ENCODE data around the gene SLC25A19. TPM values are rescaled to one million over a fixed set of nuclear protein-coding genes. Genes with fewer than 3 reads are reported as not detected.

The SLC25A19 gene
- total RNA-seq, 1 experiment from 2014 or later: 29.0 TPM

- intact Hi-C loops (cut with micrococcal nuclease; ENCODE audit: unreplicated experiment) (no loop called here), in situ Hi-C loops (cut with HindIII; ENCODE audit: low pct_unique_long_range_greater_than_20kb, low sequenced_read_pairs) (no loop called here)
- peaks cover 5% of the 10 kb centered on the region for H3K4me1 ChIP-seq (ENCODE audit: control insufficient read depth, insufficient read depth, low read length)
- POLR2A ChIA-PET: interaction anchor here (0.9 to 1.7 kb wide), 2 partner anchors 19 to 90 kb away, joined by 5 to 9 read pairs; partner anchors contain the start of gene MIF4GD
- no TSS peak for BruUV-seq (replicated peaks)
- CTCF ChIA-PET: interaction anchor here (0.6 to 2.4 kb wide), 3 partner anchors 16 to 50 kb away, joined by 3 to 11 read pairs (median 11); partner anchors contain the start of gene MIF4GD
- ATAC-seq (peak; percentile 5; the same call in 1 of the 2 replicates), DNase-seq (ENCODE audit: low read depth, low spot score) (peak; percentile 52)
- H3K27me3 ChIP-seq (ENCODE audit: control insufficient read depth, insufficient read depth, low read length): no peaks in the 10 kb centered on the region
- TF ChIP-seq SIN3A (IDR thresholded peaks at IDR 0.05; ENCODE audit: borderline replicate concordance, insufficient read depth, low read depth, low read length) (no peak), POLR2AphosphoS5 (IDR thresholded peaks at IDR 0.05; ENCODE audit: low read depth, low read length) (no peak), TCF7L2 (IDR thresholded peaks at IDR 0.05; ENCODE audit: low read depth, low read length) (no peak; the same call in 1 of the 2 replicates), CTCF (IDR thresholded peaks at IDR 0.05) (no peak; the same call in 1 of the 2 replicates), REST (IDR thresholded peaks at IDR 0.05; ENCODE audit: insufficient read depth in 1 of 2, low read depth in 2 of 2, low read length in 1 of 2) (no peak)
- no peaks in the 10 kb centered on the region for H3K9me3 ChIP-seq (ENCODE audit: control insufficient read depth, insufficient read depth, low read depth, low read length)
- H3K36me3 ChIP-seq (ENCODE audit: control insufficient read depth, insufficient read depth, low read length): peaks cover 2% of the 10 kb centered on the region; the same call in 1 of the 2 replicates
- peak overlapping the region; percentile 77 to 93 for H3K4me3 ChIP-seq (ENCODE audit: low read depth in 2 of 2, low read length in 2 of 2)
- peak overlapping the region; percentile 90 for H3K27ac ChIP-seq (ENCODE audit: low read length)
Measured at GRCh38 chr17:75289832-75290337, 652 bp upstream of the SLC25A19 start.

- DNase-seq (ENCODE audit: low read depth, low spot score): no peak
- in situ Hi-C loops (cut with HindIII; ENCODE audit: low pct_unique_long_range_greater_than_20kb, low sequenced_read_pairs) (no loop called here), intact Hi-C loops (cut with micrococcal nuclease; ENCODE audit: unreplicated experiment) (no loop called here)
- BruUV-seq (replicated peaks): no TSS peak
- POLR2A ChIA-PET: interaction anchor here (0.5 to 1.7 kb wide), 4 partner anchors 11 to 92 kb away, joined by 3 to 9 read pairs (median 5); partner anchors contain the start of gene MIF4GD
- peaks cover 5% of the 10 kb centered on the region for H3K4me1 ChIP-seq (ENCODE audit: control insufficient read depth, insufficient read depth, low read length)
- ATAC-seq: peak; percentile 49
- peaks cover 2% of the 10 kb centered on the region; the same call in 1 of the 2 replicates for H3K36me3 ChIP-seq (ENCODE audit: control insufficient read depth, insufficient read depth, low read length)
- TF ChIP-seq SIN3A (IDR thresholded peaks at IDR 0.05; ENCODE audit: borderline replicate concordance, insufficient read depth, low read depth, low read length) (no peak), POLR2AphosphoS5 (IDR thresholded peaks at IDR 0.05; ENCODE audit: low read depth, low read length) (no peak), CTCF (IDR thresholded peaks at IDR 0.05) (no peak), REST (IDR thresholded peaks at IDR 0.05; ENCODE audit: insufficient read depth in 1 of 2, low read depth in 2 of 2, low read length in 1 of 2) (no peak), TCF7L2 (IDR thresholded peaks at IDR 0.05; ENCODE audit: low read depth, low read length) (no peak)
- no peaks in the 10 kb centered on the region for H3K9me3 ChIP-seq (ENCODE audit: control insufficient read depth, insufficient read depth, low read depth, low read length)
- peak overlapping the region; percentile 82 for H3K27ac ChIP-seq (ENCODE audit: low read length)
- CTCF ChIA-PET: interaction anchor here (2.4 kb wide), 1 partner anchor 18 kb away, joined by 11 read pairs; the partner anchor contains the start of gene MIF4GD
- H3K4me3 ChIP-seq (ENCODE audit: low read depth in 2 of 2, low read length in 2 of 2): peak overlapping the region; percentile 77 to 93
- no peaks in the 10 kb centered on the region for H3K27me3 ChIP-seq (ENCODE audit: control insufficient read depth, insufficient read depth, low read length)
Measured at GRCh38 chr17:75288770-75289114, 491 bp downstream of the SLC25A19 start.
